Activated naive CD8-positive, alpha-beta T cell treated with anti-CD3 and anti-CD28 coated beads for 36 hours (primary cell): ENCODE results near the gene UBE2L6. TPM values are rescaled to one million over a fixed set of nuclear protein-coding genes. Genes with fewer than 3 reads are reported as not detected.

ENCODE experiments used
- DNase-seq: peaks from one replicate; pipeline ENCODE4 v3.0.0; 2021
- H3K27ac Mint-ChIP-seq: one replicate; pipeline ENCODE4 v1.8.0; 2022; ENCODE audit warnings: mild to moderate bottlenecking, moderate library complexity, mixed read lengths
- H3K27me3 Mint-ChIP-seq: one replicate; pipeline ENCODE4 v1.8.0; 2022; ENCODE audit warnings: mild to moderate bottlenecking, mixed read lengths
- H3K36me3 Mint-ChIP-seq: one replicate; pipeline ENCODE4 v1.8.0; 2021; ENCODE audit warnings: mild to moderate bottlenecking, mixed read lengths
- H3K4me1 Mint-ChIP-seq: one replicate; pipeline ENCODE4 v1.8.0; 2021; ENCODE audit warnings: mixed read lengths
- H3K4me3 Mint-ChIP-seq: one replicate; pipeline ENCODE4 v1.8.0; 2022; ENCODE audit warnings: mild to moderate bottlenecking, moderate library complexity, mixed read lengths
- H3K9me3 Mint-ChIP-seq: one replicate; pipeline ENCODE4 v1.8.0; 2022; ENCODE audit warnings: mixed read lengths
- total RNA-seq, 2 experiments: library from RNA; stranded (reverse); gene quantifications; one replicate each; pipeline ENCODE4 v1.2.3, GENCODE V29; 2021

UBE2L6 gene
- total RNA-seq, 2 experiments from 2014 or later, result 200 to 208 TPM

GRCh38 chr11:57523419-57523818 is 44.1 kb downstream of the UBE2L6 start:
- DNase-seq, result no peak
- Mint-ChIP-seq H3K9me3 (no peaks in the 10 kb centered on the region), H3K36me3 (peaks cover 18% of the 10 kb centered on the region), H3K27ac (no peak overlapping the region), H3K27me3 (no peaks in the 10 kb centered on the region), H3K4me3 (no peak overlapping the region), H3K4me1 (peaks cover 9% of the 10 kb centered on the region)

- no peak overlapping the region for H3K27ac Mint-ChIP-seq
- H3K27me3 Mint-ChIP-seq, result no peaks in the 10 kb centered on the region
- H3K4me3 Mint-ChIP-seq, result no peak overlapping the region
- no peaks in the 10 kb centered on the region for H3K9me3 Mint-ChIP-seq
- peaks cover 10% of the 10 kb centered on the region for H3K36me3 Mint-ChIP-seq
- no peak for DNase-seq
- peaks cover 3% of the 10 kb centered on the region for H3K4me1 Mint-ChIP-seq
These were observed 46.4 kb downstream of the UBE2L6 start for GRCh38 chr11:57521116-57521515.

GRCh38 chr11:57516061-57516443 is 51.4 kb downstream of the UBE2L6 start:
- no peak for DNase-seq
- Mint-ChIP-seq H3K9me3 (no peaks in the 10 kb centered on the region), H3K27me3 (no peaks in the 10 kb centered on the region), H3K36me3 (peaks cover 3% of the 10 kb centered on the region), H3K4me3 (peak overlapping the region; percentile 100), H3K27ac (peak overlapping the region; percentile 78), H3K4me1 (peaks cover 30% of the 10 kb centered on the region)

DNA sequence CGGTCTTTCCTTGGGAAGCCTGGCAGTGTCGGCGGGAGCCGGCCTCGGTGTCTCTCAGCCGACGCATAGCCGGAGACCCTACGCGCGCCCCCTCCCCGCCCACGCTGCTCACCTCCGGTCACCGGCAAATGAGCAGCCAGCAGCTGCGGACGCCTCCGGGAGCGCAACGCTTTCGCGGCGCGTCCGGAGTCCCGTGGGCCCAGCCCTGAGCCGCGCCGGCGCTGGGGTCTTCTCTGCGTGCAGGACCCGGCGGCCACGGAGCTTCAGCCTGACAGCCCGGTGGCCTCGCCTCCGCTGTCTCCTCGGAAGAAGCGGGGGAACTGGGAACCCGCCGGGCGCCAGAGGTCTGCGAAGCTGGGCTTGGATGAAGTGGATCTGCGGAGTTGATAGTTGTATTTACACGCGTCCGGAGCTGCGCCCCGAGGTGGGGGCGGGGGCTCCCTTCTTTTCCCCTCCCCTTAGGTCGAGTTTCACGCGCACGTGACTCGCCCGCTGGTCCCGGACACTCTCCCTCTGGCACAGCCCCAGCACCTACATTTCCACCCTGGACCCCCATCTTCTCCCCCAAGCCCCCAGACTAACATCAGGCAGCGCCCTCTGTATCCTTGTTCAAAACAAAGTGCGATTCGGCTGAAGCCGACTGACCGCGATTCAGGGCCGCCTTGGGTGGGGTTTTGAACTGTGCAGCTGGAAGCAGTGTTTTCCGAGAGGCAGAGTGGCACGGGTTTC is 52.0 kb downstream of the UBE2L6 start, which contains the start of gene SLC43A1:
SLC43A1 (minus strand) TSS at position 371 of the 729 bp plus-strand sequence. CDS start 1,591 bp downstream, outside the sequence.
- no peaks in the 10 kb centered on the region for H3K27me3 Mint-ChIP-seq
- peak within 1 kb of the TSS; percentile 100 for H3K4me3 Mint-ChIP-seq
- DNase-seq, result peak; percentile 48
- peaks cover 30% of the 10 kb centered on the region for H3K4me1 Mint-ChIP-seq
- peaks cover 3% of the 10 kb centered on the region for H3K36me3 Mint-ChIP-seq
- no peaks in the 10 kb centered on the region for H3K9me3 Mint-ChIP-seq
- peak within 1 kb of the TSS; percentile 92 for H3K27ac Mint-ChIP-seq

- peaks cover 30% of the 10 kb centered on the region for H3K4me1 Mint-ChIP-seq
- H3K27me3 Mint-ChIP-seq, result no peaks in the 10 kb centered on the region
- peak overlapping the region; percentile 100 for H3K4me3 Mint-ChIP-seq
These were observed 52.7 kb downstream of the UBE2L6 start for GRCh38 chr11:57514538-57515331.

DNA sequence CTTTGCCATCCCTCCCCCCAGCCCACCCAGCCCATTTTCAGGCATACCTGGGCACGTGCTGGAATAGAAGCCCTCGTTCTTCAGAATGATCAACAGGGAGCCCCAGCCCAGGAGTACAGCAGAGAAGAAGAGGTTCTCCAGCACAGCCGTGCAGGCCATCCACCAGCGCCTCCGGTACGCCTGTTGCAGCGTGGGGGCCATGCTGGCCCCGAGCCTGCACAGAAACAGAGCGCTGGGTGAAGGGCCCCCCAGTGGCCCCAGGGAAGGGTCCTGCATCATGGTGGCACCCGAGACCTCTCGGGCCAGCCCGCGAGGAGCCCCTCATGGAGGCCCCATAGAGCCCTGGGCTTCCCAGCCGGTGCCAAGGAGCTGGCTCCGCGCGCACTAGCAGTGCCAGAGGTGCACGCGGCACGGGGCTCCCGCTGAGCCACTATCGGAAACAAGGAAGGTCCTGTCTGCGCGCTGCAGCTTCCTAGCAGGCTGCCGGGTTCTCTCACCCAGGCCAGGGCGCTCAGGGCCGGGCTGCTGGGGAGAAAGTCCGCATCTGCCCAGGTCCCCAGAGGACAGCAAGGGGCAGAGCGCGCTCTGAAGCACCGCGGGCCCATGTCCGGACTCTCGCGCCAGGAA is 53.4 kb downstream of the UBE2L6 start:
- H3K9me3 Mint-ChIP-seq, result no peaks in the 10 kb centered on the region
- peaks cover 9% of the 10 kb centered on the region for H3K36me3 Mint-ChIP-seq
- H3K27ac Mint-ChIP-seq, result peak overlapping the region; percentile 92
- no peaks in the 10 kb centered on the region for H3K27me3 Mint-ChIP-seq
- peak; percentile 50 for DNase-seq
- peaks cover 30% of the 10 kb centered on the region for H3K4me1 Mint-ChIP-seq
- H3K4me3 Mint-ChIP-seq, result peak overlapping the region; percentile 100

More at GRCh38 chr11:57514538-57515331, 52.7 kb downstream of the UBE2L6 start:
- no peaks in the 10 kb centered on the region for H3K9me3 Mint-ChIP-seq
- peaks cover 4% of the 10 kb centered on the region for H3K36me3 Mint-ChIP-seq
- DNase-seq, result peak; percentile 62
- peak overlapping the region; percentile 92 for H3K27ac Mint-ChIP-seq

- no peak for DNase-seq
- Mint-ChIP-seq H3K36me3 (peaks cover 12% of the 10 kb centered on the region), H3K27ac (peak overlapping the region; percentile 62), H3K4me1 (peaks cover 30% of the 10 kb centered on the region), H3K27me3 (no peaks in the 10 kb centered on the region), H3K4me3 (peak overlapping the region; percentile 100), H3K9me3 (no peaks in the 10 kb centered on the region)
These were observed 54.0 kb downstream of the UBE2L6 start for GRCh38 chr11:57513452-57513795.

DNA sequence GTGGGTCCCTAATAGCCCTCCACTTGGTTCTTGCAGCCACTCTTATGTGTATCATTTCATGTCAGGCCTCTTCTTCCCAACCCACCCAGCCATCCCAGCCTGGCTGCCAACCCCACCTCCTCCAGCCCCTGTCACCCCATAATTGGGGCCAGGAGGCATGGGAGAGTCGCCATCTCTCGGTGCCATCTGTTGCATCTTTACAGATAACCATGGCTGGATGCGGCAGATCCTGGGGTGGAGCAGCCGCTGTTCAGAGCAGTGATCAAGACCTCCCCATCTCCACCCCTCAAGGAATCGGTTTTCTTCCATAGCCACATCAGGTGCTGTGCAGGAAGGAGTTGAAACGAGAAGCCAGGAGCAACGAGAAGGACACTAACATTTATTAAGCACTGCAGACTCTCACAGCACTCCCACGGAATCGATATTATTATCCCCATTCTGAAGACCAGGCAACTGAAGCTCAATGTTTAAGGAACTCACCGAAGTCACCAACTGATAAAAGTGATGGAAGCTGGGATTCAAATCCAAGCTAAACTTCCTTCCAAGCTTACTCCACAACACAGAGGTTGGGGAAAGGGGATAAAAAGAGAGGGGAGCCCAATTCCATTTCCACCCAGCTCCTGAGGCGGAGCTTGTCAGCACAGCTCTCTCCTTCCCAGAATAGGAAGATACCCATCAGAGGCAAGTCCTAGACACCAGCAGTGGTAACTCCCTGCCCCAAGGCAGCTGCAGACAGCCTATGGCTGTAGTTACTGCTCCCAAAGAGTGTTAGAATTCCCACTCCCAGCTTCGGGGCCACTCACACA is 54.6 kb downstream of the UBE2L6 start:
- H3K27ac Mint-ChIP-seq, result peak overlapping the region; percentile 77
- H3K27me3 Mint-ChIP-seq, result no peaks in the 10 kb centered on the region
- no peak for DNase-seq
- H3K36me3 Mint-ChIP-seq, result peaks cover 12% of the 10 kb centered on the region
- peaks cover 30% of the 10 kb centered on the region for H3K4me1 Mint-ChIP-seq
- no peaks in the 10 kb centered on the region for H3K9me3 Mint-ChIP-seq
- peak overlapping the region; percentile 100 for H3K4me3 Mint-ChIP-seq

DNA sequence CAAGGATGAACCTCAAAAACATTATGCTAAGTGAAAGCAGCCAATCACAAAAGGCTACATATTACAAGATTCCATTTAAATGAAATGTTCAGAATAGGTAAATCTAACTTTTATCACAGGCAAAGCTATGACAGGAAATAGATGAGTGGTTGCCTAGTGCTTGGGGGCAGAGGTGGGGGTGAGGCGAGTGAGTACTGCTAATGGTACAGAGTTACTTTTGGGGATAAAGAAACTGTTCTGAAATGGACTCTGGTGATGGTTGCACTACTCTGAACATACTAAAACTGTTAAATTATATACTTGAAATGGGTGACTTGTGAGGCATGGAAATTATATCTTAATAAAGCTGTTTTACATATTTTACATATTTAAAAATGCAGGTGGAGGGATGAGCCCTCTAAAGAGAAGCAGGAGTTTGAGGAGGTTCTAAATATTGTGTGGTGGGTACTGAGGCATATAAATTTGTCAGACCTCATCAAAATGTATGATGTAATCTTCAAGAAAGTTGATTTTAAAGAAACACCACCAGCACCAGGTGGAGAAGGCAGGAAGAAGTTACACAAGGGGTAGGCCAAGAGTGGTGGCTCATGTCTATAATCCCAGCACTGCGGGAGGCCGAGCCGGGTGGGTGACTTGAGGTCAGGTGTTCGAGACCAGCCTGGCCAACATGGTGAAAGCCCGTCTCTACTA is 55.6 kb downstream of the UBE2L6 start:
- Mint-ChIP-seq H3K36me3 (peaks cover 12% of the 10 kb centered on the region), H3K4me1 (peaks cover 30% of the 10 kb centered on the region), H3K27ac (peak overlapping the region; percentile 77), H3K9me3 (no peaks in the 10 kb centered on the region), H3K27me3 (no peaks in the 10 kb centered on the region), H3K4me3 (no peak overlapping the region)
- no peak for DNase-seq

GRCh38 chr11:57508341-57509170 is 58.9 kb downstream of the UBE2L6 start:
- H3K27ac Mint-ChIP-seq, result no peak overlapping the region
- H3K9me3 Mint-ChIP-seq, result no peaks in the 10 kb centered on the region
- H3K27me3 Mint-ChIP-seq, result no peaks in the 10 kb centered on the region
- no peak for DNase-seq
- H3K4me1 Mint-ChIP-seq, result peaks cover 22% of the 10 kb centered on the region
- H3K4me3 Mint-ChIP-seq, result no peak overlapping the region
- H3K36me3 Mint-ChIP-seq, result peaks cover 15% of the 10 kb centered on the region

GRCh38 chr11:57506522-57506921 is 61.0 kb downstream of the UBE2L6 start:
- no peaks in the 10 kb centered on the region for H3K9me3 Mint-ChIP-seq

DNA sequence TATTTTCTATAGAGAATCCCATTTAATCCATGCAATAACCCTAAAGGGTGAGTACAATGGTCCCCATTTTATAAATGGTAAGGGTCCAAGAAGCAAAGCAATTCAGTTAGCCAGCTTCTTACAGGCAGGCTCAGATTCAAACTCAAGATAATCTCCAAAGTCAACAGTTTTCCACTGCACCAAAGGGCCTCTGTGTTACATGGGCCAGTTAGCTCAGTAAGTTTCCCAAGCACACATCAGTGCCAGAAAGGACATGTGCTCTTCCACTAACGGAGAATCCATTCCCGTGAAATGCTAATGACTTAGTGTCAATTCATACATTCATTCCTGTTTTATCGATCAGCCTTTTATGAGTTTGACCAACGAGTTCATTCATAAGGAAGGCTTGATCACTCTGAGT is 63.0 kb downstream of the UBE2L6 start:
- Mint-ChIP-seq H3K36me3 (peaks cover 20% of the 10 kb centered on the region), H3K4me3 (no peak overlapping the region), H3K4me1 (peaks cover 3% of the 10 kb centered on the region), H3K27ac (no peak overlapping the region), H3K9me3 (no peaks in the 10 kb centered on the region), H3K27me3 (no peaks in the 10 kb centered on the region)
- DNase-seq, result no peak

More at GRCh38 chr11:57506522-57506921, 61.0 kb downstream of the UBE2L6 start:
- no peak for DNase-seq
- no peak overlapping the region for H3K27ac Mint-ChIP-seq
- H3K27me3 Mint-ChIP-seq, result no peaks in the 10 kb centered on the region
- H3K36me3 Mint-ChIP-seq, result peaks cover 14% of the 10 kb centered on the region
- H3K4me3 Mint-ChIP-seq, result no peak overlapping the region
- peaks cover 1% of the 10 kb centered on the region for H3K4me1 Mint-ChIP-seq

DNA sequence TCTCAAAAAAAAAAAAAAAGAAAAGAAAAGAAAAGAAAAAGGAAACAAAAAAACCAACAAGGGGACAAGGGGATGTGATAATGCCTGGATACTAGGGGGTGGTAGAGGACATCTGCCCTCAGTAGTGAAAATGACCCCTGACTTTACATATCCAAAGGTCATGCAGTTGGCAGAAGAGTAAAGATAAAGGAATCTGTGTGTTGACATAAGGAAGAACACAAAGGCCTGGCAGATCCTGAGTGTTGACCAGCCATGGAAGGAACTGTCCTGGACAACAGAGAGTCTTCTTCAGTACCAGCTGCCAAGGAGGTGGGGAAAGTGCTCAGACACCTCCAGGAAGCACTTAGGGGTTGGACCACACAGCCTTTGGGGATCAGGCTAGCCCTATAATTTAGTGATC is 64.6 kb downstream of the UBE2L6 start:
- H3K27me3 Mint-ChIP-seq, result no peaks in the 10 kb centered on the region
- H3K27ac Mint-ChIP-seq, result no peak overlapping the region
- DNase-seq, result no peak
- no peak overlapping the region for H3K4me3 Mint-ChIP-seq
- peaks cover 13% of the 10 kb centered on the region for H3K36me3 Mint-ChIP-seq
- H3K4me1 Mint-ChIP-seq, result peaks cover 3% of the 10 kb centered on the region
- H3K9me3 Mint-ChIP-seq, result no peaks in the 10 kb centered on the region
